C1 segment of cervical spinal cord (tissue), 14 donors: Measurements from ENCODE around the gene ADD3.
A peak's percentile ranks its signal among the peaks of the same experiment; 100 is the strongest.
"Not testable (repeated sequence)": the region's sequence is repeated elsewhere in the genome, so short reads cannot be mapped to it uniquely, and the experiment has no call there.

Experiments used
- DNase-seq, 14 donors: peaks; one replicate each; lab custom pipeline; 2025; lab: John Stamatoyannopoulos, UW

The ADD3 gene

GRCh38 chr10:110032801-110033700 lies 25.3 kb downstream of the ADD3 start:
- DNase-seq: peak in 5 of 14 donors; percentile 7 to 86 (median 34)

- no peak for DNase-seq
Measured at GRCh38 chr10:110033701-110034235, 26.0 kb downstream of the ADD3 start.

GRCh38 chr10:110034596-110034995 lies 26.8 kb downstream of the ADD3 start:
- no peak for DNase-seq

- no peak for DNase-seq
Measured at GRCh38 chr10:110035070-110035921, 27.5 kb downstream of the ADD3 start.

- DNase-seq: no peak
Measured at GRCh38 chr10:110036640-110037039, 28.9 kb downstream of the ADD3 start.

GRCh38 chr10:110039254-110039653 lies 31.5 kb downstream of the ADD3 start:
- DNase-seq: no peak

GRCh38 chr10:110040108-110040507 lies 32.3 kb downstream of the ADD3 start:
- no peak for DNase-seq

- no peak for DNase-seq
Measured at GRCh38 chr10:110040767-110041478, 33.1 kb downstream of the ADD3 start.

- DNase-seq: no peak
Measured at GRCh38 chr10:110041479-110041829, 33.7 kb downstream of the ADD3 start.

- DNase-seq: no peak
Measured at GRCh38 chr10:110042181-110042580, 34.4 kb downstream of the ADD3 start.

GRCh38 chr10:110042891-110043290 lies 35.1 kb downstream of the ADD3 start:
- DNase-seq: no peak

GRCh38 chr10:110044681-110045080 lies 36.9 kb downstream of the ADD3 start:
- DNase-seq: no peak

- DNase-seq: no peak
Measured at GRCh38 chr10:110045772-110046171, 38.0 kb downstream of the ADD3 start.

GRCh38 chr10:110048145-110048544 lies 40.4 kb downstream of the ADD3 start:
- DNase-seq: not testable (repeated sequence)

GRCh38 chr10:110048781-110049180 lies 41.0 kb downstream of the ADD3 start:
- no peak for DNase-seq

GRCh38 chr10:110049889-110050591 lies 42.3 kb downstream of the ADD3 start:
- not testable (repeated sequence) for DNase-seq

GRCh38 chr10:110051487-110051886 lies 43.7 kb downstream of the ADD3 start:
- DNase-seq: no peak

- no peak for DNase-seq
Measured at GRCh38 chr10:110052916-110053315, 45.1 kb downstream of the ADD3 start.

GRCh38 chr10:110056822-110057221 lies 49.0 kb downstream of the ADD3 start:
- no peak for DNase-seq

- no peak for DNase-seq
Measured at GRCh38 chr10:110057456-110057855, 49.7 kb downstream of the ADD3 start.

- DNase-seq: no peak
Measured at GRCh38 chr10:110058212-110058611, 50.4 kb downstream of the ADD3 start.
